ENCODE results near the gene SLC49A3. TPM values are rescaled to one million over a fixed set of nuclear protein-coding genes. Genes with fewer than 3 reads are reported as not detected.
"Not testable (repeated sequence)": the region's sequence is repeated elsewhere in the genome, so short reads cannot be mapped to it uniquely, and the experiment has no call there.

Gene SLC49A3
- total and polyA plus RNA-seq, 2 experiments from 2014 or later, result 5.2 to 12.5 TPM

DNA sequence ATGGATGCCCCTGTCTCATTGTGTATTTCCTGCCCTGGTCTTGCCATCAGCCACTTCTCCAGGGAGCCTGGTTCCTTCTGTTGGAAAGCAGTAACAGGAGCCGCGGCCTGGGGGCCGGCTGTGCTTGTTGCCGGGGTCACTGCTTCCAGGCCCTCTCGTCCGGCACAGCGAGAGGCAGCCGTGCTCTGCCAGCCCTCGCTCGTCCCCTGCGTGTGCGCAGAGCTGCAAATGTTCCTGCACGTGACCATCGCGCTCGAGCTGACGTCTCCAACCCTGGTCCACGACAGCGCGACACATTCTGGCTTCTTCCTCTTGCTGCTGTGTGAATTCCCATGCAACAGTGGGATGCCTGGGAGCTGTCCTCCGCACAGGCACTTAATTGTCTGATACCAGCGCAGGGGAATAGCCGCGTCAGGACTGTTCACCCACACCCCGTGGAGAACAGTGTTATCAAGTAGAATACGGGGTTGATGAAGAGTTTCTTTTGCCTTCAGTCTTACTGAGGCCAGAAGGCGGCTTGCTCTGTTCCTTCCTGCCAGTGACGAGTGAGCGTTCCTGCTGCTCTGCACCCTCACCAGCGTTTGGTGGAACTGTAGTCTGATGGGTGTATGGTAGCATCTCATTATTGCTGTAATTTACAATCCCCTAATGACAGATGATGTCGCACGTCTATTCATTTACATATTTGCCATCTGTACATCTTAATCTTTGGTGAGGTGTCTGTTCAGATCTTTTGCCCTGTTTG lies 51.2 kb downstream of the SLC49A3 start:
- Histone ChIP-seq H3F3A (ENCODE audit: insufficient read depth) (no peaks in the 10 kb centered on the region), H3K27ac (no peak overlapping the region), H3K9ac (no peak overlapping the region), H2AFZ (no peak overlapping the region), H3K4me3 (no peak overlapping the region), H3K9me2 (ENCODE audit: insufficient read depth) (no peaks in the 10 kb centered on the region), H3K27me3 (replicated peaks; ENCODE audit: insufficient read depth) (0 out of 2 replicates have a peak, but pooled peaks cover 3% of the 10 kb centered on the region), H3K79me2 (ENCODE audit: insufficient read depth) (no peaks in the 10 kb centered on the region), H3K4me1 (ENCODE audit: insufficient read depth) (no peaks in the 10 kb centered on the region), H4K20me1 (ENCODE audit: insufficient read depth) (no peaks in the 10 kb centered on the region), H3K4me2 (ENCODE audit: unreplicated experiment) (no peak overlapping the region), H3K36me3 (ENCODE audit: low read depth) (no peaks in the 10 kb centered on the region), H3K9me3 (ENCODE audit: low read depth) (no peaks in the 10 kb centered on the region)
- WGBS, 2 experiments (ENCODE audit: low coverage in 1 of 2, low lambda C conversion rate in 2 of 2, missing lambda C conversion rate in 2 of 2), result 54 to 60% methylated on average over 32 of the region's 32 CpGs
- no peak for DNase-seq
- in situ Hi-C loops (cut with MboI), result no loop called here
- no peak for TF ChIP-seq EZH2 (IDR thresholded peaks at IDR 0.05; ENCODE audit: insufficient read depth, poor library complexity, severe bottlenecking)
- TF ChIP-seq EZH2phosphoT487 (IDR thresholded peaks at IDR 0.05; ENCODE audit: insufficient read depth, low read depth), result no peak

DNA sequence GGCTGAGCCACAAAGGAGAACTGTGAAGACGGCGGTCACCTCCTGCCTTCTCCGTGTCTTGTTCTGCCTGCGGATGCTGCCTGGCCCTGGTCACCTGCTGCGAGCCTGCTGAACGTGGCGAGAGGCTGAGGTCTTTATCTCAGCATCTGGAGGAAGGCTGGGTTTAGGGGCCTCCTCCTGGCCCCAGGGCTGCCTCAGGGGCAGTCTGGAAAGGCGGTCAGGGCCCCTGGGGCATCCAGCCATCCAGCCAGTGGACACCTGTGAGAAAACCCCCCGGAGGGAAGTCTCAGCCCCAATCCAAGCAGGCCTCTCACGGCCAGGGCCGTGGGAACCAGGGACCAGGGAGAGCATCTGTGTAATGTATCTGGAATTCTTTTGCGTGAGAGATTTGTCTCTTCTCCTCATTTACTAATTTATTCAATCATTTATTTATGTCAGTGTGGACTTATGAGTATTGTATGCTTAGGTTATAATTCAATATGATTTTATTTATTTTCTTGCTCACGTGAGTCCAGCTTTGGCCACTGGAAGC lies 52.3 kb downstream of the SLC49A3 start:
- DNase-seq, result no peak
- no peak overlapping the region for H3K9ac ChIP-seq
- no peaks in the 10 kb centered on the region for H4K20me1 ChIP-seq (ENCODE audit: insufficient read depth)
- no peak overlapping the region for H3K4me2 ChIP-seq (ENCODE audit: unreplicated experiment)
- no peaks in the 10 kb centered on the region for H3K9me3 ChIP-seq (ENCODE audit: low read depth)
- H3K4me1 ChIP-seq (ENCODE audit: insufficient read depth), result no peaks in the 10 kb centered on the region
- H3K9me2 ChIP-seq (ENCODE audit: insufficient read depth), result no peaks in the 10 kb centered on the region
- no peak overlapping the region for H3K27ac ChIP-seq
- H2AFZ ChIP-seq, result no peak overlapping the region
- no peak for TF ChIP-seq EZH2 (IDR thresholded peaks at IDR 0.05; ENCODE audit: insufficient read depth, poor library complexity, severe bottlenecking)
- TF ChIP-seq EZH2phosphoT487 (IDR thresholded peaks at IDR 0.05; ENCODE audit: insufficient read depth, low read depth), result no peak
- WGBS, 2 experiments (ENCODE audit: low coverage in 1 of 2, low lambda C conversion rate in 2 of 2, missing lambda C conversion rate in 2 of 2), result 41 to 43% methylated on average over 13 of the region's 13 CpGs
- in situ Hi-C loops (cut with MboI), result no loop called here
- no peak overlapping the region for H3K4me3 ChIP-seq
- H3K27me3 ChIP-seq (replicated peaks; ENCODE audit: insufficient read depth), result 0 out of 2 replicates have a peak, but pooled peaks cover 3% of the 10 kb centered on the region
- H3K36me3 ChIP-seq (ENCODE audit: low read depth), result no peaks in the 10 kb centered on the region
- H3F3A ChIP-seq (ENCODE audit: insufficient read depth), result no peaks in the 10 kb centered on the region
- no peaks in the 10 kb centered on the region for H3K79me2 ChIP-seq (ENCODE audit: insufficient read depth)

DNA sequence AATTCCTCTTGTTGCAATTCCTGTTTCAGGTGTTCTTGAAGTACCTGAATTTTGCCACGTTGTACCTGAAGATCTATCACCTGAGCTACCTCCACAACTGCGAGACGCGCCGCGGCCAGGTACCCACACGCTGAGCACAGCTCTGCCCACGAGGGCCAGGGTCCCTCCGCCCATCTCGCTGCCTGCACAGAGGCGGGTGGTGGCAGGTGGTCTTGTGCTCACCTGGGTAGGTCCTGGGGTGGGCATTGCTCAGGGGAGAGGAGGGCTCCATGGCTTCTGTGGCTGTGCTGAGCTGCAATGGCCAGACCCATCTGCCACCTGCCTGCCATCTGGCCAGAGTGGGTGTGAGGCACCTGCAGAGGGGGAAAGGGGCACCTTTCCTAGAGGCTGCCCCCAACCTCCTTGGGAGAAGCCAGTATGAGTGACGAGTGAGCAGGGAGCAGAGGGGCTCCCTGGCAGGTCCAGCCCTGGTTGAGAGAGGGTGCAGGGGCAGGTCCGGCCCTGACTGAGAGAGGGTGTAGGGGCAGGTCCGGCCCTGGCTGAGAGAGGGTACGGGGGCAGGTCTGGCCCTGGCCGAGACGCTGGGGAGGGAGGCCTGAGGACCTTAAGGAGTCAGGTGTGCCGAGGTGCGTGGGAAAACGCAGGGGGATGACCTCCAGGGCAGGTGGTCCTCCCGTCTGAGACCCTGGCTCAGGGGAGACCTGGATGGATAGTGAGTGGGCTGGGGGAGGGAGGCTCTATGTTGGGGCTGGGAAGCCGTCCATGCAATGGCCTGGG lies 52.9 kb downstream of the SLC49A3 start:
- TF ChIP-seq EZH2phosphoT487 (IDR thresholded peaks at IDR 0.05; ENCODE audit: insufficient read depth, low read depth), result no peak
- no peak for TF ChIP-seq EZH2 (IDR thresholded peaks at IDR 0.05; ENCODE audit: insufficient read depth, poor library complexity, severe bottlenecking)
- no peak overlapping the region for H3K4me2 ChIP-seq (ENCODE audit: unreplicated experiment)
- 57 to 66% methylated on average over 21 to 22 of the region's 22 CpGs for WGBS, 2 experiments (ENCODE audit: low coverage in 1 of 2, low lambda C conversion rate in 2 of 2, missing lambda C conversion rate in 2 of 2)
- no peaks in the 10 kb centered on the region for H3K9me2 ChIP-seq (ENCODE audit: insufficient read depth)
- no peaks in the 10 kb centered on the region for H3K79me2 ChIP-seq (ENCODE audit: insufficient read depth)
- no peaks in the 10 kb centered on the region for H3K9me3 ChIP-seq (ENCODE audit: low read depth)
- H3K4me1 ChIP-seq (ENCODE audit: insufficient read depth), result no peaks in the 10 kb centered on the region
- no peaks in the 10 kb centered on the region for H4K20me1 ChIP-seq (ENCODE audit: insufficient read depth)
- no peak for DNase-seq
- in situ Hi-C loops (cut with MboI), result no loop called here
- H3K27me3 ChIP-seq (replicated peaks; ENCODE audit: insufficient read depth), result 0 out of 2 replicates have a peak, but pooled peaks cover 3% of the 10 kb centered on the region
- H3K36me3 ChIP-seq (ENCODE audit: low read depth), result no peaks in the 10 kb centered on the region
- no peak overlapping the region for H3K9ac ChIP-seq
- H2AFZ ChIP-seq, result no peak overlapping the region
- no peak overlapping the region for H3K4me3 ChIP-seq
- H3F3A ChIP-seq (ENCODE audit: insufficient read depth), result no peaks in the 10 kb centered on the region
- H3K27ac ChIP-seq, result no peak overlapping the region

DNA sequence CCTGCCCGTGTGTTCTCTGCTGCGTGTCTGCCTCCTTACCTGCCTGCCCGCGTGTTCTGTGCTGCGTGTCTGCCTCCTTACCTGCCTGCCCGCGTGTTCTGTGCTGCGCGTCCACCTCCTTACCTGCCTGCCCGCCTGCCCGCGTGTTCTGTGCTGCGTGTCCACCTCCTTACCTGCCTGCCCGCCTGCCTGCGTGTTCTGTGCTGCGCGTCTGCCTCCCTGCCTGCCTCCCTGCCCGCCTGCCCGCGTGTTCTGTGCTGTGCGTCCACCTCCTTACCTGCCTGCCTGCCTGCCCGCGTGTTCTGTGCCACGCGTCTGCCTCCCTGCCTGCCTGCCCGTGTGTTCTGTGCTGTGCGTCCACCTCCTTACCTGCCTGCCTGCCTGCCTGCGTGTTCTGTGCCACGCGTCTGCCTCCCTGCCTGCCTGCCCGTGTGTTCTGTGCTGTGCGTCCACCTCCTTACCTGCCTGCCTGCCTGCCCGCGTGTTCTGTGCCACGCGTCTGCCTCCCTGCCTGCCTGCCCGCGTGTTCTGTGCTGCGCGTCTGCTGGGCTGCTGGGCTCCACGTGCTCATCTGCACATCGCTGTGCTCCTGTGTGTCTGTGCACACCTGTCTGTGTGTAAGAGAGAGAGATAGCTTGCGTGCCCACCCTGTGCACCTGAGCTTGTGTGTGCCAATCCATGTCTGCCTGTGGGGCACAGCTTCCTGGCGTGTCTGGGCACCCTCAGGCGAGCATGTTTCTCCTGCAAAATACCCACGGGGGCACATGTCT lies 53.7 kb downstream of the SLC49A3 start:
- H3K4me2 ChIP-seq (ENCODE audit: unreplicated experiment); H3F3A ChIP-seq (ENCODE audit: insufficient read depth); in situ Hi-C loops (cut with MboI); H3K4me1 ChIP-seq (ENCODE audit: insufficient read depth); H3K27me3 ChIP-seq (replicated peaks; ENCODE audit: insufficient read depth); H3K79me2 ChIP-seq (ENCODE audit: insufficient read depth); H3K27ac ChIP-seq; H2AFZ ChIP-seq; H3K36me3 ChIP-seq (ENCODE audit: low read depth); H4K20me1 ChIP-seq (ENCODE audit: insufficient read depth); H3K9me2 ChIP-seq (ENCODE audit: insufficient read depth); DNase-seq; H3K4me3 ChIP-seq; H3K9me3 ChIP-seq (ENCODE audit: low read depth); H3K9ac ChIP-seq: not testable (repeated sequence)
- WGBS, 2 experiments (ENCODE audit: low coverage in 1 of 2, low lambda C conversion rate in 2 of 2, missing lambda C conversion rate in 2 of 2), result 77 to 80% methylated on average over 12 to 46 of the region's 46 CpGs
